Activated CD4-positive, alpha-beta T cell treated with anti-CD3 and anti-CD28 coated beads, Interleukin-2, amount 50 U/mL, for 1 hour (primary cell): ENCODE measurements around the gene MYL11.

Experiments used
- DNase-seq: peaks from one replicate; pipeline ENCODE4 v3.0.0-alpha.2; 2020

The MYL11 gene

DNA sequence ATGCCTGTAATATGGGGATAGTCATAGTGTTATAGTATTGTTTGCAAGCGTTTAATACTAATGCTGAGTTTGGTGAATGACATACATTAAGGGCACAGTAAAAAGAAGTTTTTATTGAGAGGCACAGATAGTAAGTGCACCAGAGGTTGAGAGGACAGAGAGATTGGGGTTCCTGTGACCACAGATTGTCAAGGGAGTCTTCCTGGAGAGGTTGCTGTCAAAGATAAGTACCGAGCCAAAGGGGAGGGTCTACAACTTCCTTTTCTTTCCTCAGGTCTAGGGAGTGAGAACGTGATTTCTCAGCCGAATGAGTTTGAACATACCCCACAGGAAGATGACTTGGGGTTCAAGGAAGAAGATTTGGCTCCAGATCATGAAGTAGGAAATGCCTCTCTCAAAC, 22.5 kb downstream of the MYL11 start:
- no peak for DNase-seq

DNA sequence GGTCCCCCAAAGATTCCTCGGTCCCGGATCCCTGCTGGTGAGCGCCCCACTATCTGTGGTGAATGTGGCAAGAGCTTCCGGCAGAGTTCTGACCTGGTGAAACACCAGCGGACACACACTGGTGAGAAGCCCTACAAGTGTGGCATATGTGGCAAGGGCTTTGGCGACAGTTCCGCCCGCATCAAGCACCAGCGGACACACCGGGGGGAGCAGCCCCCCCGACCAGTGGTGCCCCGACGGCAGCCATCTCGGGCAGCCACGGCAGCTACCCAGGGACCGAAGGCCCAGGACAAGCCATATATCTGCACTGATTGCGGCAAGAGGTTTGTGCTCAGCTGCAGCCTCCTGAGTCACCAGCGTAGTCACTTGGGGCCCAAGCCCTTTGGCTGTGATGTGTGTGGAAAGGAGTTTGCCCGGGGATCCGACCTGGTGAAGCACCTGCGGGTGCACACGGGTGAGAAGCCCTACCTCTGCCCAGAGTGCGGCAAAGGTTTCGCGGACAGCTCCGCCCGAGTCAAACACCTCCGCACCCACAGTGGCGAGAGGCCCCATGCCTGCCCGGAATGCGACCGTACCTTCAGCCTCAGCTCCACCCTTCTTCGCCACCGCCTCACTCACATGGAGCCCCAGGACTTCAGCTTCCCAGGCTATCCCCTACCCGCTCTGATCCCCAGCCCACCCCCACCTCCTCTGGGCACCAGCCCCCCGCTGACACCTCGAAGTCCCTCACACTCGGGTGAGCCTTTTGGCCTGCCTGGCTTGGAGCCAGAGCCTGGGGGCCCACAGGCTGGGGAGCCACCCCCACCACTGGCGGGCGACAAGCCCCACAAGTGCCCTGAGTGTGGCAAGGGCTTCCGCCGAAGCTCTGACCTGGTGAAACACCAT, 23.4 kb downstream of the MYL11 start:
- DNase-seq = no peak

DNA sequence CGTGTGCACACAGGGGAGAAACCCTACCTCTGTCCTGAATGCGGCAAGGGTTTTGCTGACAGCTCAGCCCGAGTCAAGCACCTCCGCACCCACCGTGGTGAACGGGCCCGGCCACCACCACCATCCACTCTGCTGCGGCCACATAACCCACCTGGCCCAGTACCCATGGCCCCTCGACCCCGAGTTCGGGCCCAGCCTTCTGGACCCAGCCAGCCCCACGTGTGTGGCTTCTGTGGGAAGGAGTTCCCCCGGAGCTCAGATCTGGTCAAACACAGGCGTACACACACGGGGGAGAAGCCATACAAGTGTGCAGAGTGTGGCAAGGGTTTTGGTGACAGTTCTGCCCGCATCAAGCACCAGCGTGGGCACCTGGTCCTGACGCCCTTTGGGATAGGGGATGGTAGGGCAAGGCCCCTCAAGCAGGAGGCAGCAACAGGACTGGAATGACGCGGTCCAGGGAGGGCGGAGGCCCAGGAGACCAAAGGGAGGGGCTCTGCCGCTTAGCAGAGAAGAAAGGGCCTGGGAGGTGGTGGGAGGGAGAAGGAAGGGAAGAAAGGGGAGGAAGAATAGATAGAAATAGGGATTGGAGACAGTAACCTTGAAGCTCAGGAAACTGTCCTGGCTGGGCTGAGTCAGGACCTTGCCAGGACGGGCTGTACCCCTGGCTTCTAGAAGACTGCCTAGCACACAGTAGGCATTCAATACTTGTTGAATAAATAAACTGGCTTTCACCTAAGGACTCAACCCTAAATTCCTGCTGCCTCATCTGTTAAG, 24.2 kb downstream of the MYL11 start:
- DNase-seq = no peak

DNA sequence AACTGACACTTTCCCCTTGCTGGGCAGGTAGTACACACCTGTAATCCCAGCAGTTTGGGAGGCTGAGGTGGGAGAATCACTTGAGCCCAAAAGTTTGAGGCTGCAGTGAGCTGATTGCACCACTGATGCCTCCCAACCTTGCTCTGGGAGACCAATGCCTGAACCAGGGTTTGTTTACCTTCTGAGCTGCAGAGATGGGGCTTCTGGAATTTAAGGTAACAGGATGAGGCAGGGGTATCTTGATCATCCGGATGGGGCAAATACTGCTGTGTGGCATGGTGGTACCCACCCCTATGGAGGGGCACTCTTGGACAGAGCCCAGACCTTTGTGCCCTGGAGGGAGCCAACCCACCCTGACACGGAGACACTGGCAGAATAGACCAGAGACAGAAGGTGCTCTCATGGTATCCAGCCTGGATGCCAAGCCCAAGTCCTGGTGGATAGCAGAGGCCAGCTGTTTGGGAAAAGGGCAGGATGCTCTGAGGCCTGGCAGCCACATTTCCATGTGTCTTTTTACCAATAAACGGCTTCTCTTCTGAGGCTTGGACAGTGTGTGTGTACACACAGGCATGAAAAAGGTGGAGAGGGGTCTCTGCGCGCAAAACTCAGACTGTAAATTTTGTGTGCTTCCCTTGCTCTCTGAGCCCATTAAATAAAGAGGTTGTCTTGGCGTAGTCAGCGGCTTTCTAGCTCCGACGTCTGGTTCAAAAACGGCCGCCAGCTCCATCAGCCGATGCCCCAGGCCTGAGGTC, 25.0 kb downstream of the MYL11 start:
- no peak for DNase-seq

DNA sequence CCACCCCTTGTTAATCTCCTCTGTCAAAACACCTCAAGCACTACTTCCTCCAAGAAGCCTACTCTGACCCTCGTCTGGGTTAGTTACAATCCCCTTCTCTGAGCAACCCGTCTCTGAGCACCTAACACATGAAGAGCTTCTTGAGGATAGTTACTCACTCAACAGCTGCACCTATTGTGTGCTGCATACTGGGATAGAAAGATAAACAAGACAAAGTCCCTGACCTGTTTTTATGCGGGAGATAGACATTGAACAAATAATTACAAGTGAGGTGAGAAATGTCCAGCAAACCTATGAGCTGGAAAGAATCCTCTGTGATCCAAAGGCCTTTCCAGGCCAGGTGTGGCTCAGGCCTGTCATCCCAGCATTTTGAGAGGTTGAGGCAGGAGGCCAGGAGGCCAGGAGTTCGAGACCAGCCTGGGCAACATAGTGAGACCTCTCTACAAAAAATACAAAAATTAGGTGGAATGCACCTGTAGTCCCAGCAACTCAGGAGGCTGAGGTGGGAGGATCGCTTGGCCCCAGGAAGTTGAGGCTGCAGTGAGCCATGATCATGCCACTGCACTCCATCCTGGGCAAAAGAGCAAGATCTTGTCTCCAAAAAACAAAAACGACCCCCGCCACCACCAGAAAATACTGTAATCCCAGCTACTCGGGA, 27.3 kb downstream of the MYL11 start:
- DNase-seq = no peak

DNA sequence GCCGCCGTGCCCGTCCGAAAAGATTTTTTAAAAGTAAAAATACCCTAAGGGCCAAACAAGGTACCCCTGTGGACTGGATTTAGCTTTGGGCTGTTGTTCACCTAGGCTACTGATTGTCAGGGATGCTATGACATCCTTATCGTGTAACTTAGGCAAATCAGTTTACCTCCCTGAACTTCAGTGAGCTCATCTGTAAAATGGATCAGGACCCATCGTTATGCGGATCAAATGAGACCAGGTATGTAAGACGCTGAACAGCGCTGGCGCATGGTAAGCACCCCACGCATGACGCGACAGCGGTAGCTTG, 32.1 kb downstream of the MYL11 start:
- no peak for DNase-seq

DNA sequence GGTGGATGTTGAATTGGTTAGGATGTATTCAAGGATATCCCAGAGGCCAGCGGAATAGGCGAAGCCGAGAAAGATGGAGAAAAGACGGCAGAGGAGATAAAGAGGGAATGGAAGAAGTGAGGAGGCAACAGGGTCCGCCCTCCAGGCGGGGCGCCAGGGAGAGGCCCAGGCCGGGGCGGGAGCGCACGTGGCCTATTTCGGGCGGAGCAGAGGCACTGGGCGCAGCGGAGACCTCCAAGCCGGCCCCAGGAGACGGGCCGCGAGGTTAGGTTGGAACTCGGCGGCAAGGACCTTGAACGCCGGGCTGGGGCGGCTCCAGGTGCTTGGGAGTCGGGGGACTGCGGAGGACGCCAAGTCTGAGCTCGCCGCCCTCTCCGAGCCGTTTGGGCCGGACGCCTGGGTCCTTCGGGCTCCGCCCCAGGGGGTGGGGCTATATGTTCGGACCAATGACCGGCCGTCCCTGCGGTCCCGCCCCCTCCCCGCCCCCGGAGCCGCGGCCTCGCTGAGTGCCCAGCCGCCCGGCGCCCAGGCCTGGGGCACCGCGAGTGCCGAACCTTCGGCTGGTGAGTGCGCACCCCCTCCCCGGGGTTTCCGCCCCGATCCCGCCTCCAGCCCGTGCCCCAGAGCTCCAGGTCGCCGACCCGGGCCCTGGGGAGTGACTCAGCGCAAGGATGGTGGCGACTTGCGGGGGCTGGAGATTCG, 32.7 kb downstream of the MYL11 start, which contains the start of gene ZNF771:
TSS of gene ZNF771 (plus strand) at position 505 of the 702 bp plus-strand sequence. CDS start 448 bp downstream, outside the sequence.
- peak; percentile 84 for DNase-seq

DNA sequence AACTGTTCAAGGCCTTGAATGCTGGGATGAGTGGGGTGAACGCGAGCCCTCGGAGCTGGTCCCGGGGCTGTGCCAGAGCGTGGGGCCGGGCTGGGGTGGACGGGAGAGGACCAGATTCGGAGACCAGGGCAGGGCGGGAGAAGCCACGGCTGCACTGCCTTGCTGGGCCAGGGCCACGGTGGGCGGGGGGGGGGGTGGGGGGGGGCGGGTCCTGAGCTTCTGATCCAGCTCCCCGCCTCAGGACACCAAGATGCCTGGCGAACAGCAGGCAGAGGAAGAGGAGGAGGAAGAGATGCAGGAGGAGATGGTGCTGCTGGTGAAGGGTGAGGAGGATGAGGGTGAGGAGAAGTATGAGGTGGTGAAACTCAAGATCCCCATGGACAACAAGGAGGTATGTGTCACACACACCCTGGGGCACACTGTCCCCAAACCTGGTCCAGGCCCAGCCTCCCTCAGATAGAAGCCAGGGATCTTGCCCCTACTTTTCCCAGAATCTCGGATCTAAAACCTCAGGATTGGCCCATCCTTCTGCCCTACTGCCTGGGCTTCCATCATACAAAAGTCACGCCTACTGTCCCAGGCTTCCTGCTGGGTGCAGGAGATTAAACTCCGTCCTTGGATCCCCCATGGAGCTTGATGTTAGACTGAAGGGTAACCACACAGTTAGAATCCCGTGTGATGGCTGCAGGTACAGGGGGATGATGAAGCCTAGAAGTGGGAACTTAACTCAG, 33.4 kb downstream of the MYL11 start:
- no peak for DNase-seq

DNA sequence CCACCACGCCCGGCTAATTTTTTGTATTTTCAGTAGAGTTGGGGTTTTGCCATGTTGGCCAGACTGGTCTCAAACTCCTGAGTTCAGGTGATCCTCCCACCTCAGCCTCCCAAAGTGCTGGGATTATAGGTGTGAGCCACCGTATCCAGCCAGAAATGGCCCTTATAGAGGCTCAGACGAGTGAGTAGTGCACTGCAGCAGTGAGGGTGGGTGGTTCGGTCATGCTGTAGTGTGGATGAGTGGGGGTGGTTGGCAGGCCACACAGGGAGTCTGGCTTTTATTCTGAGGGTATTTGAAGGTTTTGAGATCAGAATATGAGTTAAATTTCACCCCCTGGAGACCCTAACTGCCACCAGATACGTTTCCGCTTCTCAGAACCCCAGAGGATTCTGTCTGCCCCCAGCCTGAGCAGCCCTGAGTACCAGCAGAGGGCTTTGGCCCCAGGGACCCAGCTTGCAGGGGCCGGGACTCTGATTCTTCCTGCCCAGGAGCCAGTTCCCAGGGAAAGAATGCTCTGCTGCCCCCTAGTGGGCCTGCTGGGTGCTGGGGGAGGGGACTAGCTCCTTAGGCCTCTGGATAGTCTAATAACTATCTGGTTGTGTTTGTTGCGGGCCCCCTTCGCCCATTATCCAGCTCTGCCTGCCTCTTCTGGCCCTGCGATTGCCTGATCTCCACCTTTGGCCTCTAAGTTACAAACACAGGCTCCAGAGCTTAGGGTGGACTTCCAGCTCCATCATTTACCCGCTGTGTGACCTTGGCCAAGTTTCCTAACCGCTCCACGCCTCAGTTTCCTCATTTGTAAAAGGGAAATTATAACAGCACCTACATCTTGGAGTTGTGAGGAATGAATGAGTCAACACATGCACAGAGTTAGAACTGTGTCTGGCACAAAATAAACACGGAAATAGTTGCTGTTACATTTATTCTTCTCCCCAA, 34.8 kb downstream of the MYL11 start:
- DNase-seq = peak; percentile 95

DNA sequence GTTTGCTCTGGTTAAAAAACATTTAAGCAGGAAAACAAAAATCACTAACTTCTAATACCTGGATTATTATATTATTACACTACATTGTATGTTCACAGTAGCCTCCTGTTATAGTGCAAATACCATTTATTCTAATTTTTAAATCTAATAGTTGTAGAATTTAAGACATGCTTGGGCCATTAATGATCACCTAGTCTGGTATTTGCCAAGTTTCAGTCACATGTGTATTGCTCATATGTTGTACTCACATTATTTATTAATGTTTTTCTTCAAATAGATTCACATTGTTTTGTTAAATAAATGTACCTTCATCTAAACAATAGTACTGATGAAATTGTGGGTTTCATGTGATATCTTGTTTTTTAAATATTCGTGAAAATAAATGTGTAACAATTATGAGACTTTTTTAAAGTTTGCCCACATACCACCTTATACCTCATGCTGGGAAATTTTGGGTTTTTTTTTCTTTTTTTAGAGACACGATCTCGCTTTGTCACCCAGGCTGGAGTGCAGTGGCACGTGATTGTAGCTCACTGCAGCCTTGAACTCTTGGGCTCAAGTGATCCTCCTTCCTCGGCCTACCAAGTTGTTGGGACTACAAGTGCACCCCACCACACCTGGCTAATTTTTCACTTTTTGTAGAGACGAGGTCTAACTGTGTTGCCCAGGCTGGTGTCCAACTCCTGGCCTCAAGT, 38.7 kb downstream of the MYL11 start:
- DNase-seq = no peak

DNA sequence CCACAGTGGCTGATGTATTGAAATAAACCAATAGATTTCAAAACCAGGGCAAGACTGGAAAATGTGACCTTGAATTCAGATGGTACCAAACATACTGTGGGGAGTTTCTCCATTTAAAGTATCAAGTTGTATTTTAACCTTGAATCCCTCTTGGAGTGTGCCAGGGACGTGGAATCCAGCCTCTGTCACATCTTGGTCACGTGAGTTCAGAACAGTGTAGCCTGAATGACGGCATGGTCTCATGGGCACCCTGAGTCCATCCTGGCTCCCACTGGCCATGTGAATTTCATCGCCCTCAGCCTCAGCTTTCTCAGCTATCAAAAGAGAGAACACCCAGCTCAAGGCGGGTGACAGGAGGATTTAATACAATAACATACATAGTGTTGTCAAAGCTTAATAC, 39.6 kb downstream of the MYL11 start:
- no peak for DNase-seq

DNA sequence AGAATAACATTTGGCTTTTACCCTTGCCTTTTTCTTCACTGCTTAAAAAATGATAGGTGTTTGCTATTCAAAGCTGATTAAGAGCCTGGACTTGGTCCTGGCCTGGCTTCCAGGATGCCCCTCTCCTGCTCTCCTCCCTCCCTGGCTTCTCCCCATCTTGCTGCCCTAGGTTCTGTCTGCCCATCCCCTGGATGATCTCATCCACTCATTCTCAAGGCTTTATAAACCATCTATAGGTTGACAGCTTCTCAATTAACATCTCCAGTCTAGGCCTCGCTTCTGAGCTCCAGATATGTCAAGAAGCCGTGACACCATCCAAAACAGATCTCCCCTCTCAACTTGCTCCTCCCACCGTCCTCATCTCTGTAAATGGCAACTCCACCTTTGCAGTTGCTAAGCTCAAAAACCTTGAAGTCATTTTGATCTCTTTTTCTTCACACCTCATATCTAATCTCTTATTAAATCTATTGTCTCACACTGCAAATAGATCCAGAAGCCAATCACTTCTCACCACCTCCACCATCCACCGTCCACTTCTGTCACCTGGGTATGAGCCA, 41.5 kb downstream of the MYL11 start:
- no peak for DNase-seq

DNA sequence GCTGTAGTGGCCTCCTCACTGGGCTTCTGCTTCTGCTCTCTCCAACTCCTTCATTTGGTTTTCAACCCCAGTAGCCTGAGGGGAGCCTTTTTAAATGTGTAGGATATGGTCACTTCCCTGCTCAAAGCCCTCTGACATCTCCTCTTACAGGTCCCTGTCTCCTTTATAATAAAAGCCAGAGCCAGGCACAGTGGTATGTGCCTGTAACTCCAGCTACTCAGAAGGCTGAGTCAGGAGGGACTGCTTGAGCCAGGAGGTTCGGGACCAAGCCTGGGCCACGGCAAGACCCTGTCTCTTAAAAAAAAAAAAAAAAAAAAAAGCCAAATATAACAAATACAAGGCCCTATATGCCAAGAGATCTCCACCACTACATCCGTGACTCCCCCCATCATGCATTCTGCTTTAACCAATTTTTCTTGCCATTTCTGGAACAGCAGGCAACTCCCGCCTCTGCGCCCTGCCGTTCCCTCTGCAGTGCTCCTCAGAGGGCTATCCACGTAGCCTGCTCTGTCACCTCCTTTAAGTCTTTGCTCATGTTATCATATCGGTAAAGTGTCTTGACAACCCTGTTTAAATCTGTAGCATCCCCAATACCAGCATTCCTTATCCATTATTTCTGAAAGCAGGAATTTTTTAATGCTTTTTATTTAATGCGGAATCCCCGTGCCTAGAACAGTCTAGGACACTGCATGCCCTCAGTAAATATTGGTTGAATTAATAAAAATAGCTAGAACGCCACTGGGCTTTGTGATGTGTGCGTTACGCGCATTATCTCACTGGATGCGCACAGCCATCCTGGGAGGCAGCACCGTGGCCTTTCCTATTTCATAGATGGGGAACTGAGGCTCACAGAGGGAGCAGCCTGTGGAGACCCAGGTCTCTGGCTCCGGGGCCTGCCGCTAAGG, 42.3 kb downstream of the MYL11 start:
- DNase-seq = no peak

DNA sequence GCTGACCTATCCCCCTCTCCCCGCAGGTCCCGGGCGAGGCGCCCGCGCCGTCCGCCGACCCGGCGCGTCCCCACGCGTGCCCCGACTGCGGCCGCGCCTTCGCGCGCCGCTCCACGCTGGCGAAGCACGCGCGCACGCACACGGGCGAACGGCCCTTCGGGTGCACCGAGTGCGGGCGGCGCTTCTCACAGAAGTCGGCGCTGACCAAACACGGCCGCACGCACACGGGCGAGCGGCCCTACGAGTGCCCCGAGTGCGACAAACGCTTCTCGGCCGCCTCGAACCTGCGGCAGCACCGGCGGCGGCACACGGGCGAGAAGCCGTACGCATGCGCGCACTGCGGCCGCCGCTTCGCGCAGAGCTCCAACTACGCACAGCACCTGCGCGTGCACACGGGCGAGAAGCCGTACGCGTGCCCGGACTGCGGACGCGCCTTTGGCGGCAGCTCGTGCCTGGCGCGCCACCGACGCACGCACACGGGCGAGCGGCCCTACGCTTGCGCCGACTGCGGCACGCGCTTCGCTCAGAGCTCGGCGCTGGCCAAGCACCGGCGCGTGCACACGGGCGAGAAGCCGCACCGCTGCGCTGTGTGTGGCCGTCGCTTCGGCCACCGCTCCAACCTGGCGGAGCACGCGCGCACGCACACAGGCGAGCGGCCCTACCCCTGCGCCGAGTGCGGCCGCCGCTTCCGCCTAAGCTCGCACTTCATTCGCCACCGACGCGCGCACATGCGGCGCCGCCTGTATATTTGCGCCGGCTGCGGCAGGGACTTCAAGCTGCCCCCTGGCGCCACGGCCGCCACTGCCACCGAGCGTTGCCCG, 43.1 kb downstream of the MYL11 start:
- DNase-seq = peak; percentile 85

DNA sequence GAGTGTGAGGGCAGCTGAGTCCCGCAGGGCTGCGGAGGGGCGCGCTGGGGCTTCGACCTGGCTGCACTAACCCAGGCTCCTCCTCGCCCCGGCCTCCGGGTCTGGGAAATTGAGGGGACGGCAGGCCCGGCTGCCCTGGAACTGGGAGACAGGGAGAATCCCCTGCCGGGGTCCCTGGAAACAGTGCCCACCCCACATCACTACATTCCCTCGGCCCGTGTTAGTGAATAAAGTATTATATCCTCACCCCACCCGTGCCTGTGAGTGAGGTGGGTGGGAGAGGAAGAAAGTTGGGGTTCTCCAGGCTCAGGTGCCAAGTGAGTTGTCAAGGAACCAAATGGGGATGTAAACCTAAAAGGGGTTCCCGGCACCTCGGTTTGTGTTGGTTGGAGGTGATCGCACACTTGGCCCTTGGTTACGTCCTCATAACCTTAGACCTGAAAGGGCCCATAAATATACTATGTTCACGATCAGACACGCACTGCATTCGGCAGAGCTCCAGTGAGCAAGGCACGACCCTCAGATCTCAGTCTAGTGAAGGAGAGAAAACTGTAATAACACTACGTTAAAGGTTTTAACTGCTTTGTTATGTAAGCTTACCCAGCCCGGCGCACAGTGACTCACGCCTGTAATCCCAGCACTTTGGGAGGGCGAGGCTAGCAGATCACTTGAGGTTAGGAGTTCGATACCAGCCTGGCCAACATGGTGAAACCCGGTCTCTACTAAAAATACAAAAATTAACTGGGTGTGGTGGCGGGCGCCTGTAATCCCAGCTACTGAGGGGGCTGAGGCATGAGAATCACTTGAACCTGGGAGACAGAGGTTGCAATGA, 44.0 kb downstream of the MYL11 start:
- no peak for DNase-seq

DNA sequence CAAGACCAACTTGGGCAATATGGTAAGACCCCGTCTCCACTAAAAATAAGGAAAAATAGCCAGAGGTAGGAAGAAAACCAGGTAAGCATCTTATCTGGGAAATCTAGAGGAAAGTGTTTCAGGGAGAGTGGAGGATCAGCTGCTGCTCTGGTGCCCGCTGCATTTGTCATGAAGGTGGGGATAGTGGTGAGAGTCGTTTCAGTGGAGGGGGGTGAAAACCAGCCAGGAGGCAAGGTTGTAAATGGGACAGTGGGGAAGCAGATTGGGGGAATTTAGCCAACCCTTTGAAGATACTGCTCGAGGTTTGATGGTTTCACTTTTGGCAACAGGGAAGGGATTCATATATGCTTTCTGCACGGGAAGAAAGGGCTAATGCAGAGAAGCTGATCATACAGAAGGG, 46.4 kb downstream of the MYL11 start:
- DNase-seq = no peak
